ENCODE data around the gene CHCHD10. TPM values are rescaled to one million over a fixed set of nuclear protein-coding genes. Genes with fewer than 3 reads are reported as not detected.

Gene CHCHD10
- total RNA-seq, 1 experiment from 2014 or later: 117 TPM

DNA sequence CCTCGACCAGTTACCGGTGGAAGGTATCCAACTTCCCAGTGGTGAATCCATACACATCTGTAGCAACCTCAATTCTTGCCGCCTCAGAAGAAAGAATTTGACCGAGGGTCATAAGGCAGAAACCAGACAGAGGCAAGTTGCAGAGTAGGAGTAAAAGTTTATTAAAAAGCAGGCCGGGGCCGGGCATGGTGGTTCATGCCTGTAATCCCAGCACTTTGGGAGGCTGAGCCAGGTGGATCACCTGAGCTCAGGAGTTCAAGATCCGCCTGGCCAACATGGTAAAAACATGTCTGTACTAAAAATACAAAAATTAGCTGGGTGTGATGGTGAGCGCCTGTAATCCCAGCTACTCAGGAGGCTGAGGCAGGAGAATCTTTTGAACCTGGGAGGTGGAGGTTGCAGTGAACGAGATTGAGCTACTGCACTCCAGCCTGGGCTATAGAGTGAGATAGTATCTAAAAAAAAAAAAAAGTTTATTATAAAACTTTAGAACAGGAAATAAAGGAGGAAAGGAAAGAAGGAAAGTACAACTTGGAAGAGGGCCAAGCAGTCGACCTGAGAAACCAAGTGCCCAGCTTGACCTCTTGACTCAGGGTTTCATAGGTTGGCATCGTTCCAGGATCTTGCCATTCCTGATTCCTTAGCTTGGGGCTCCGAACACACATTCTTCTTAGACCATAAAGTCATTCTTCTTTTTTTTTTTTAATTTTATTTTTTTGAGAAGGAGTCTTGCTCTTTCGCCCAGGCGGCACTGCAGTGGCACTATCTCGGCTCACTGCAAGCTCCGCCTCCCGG lies 49.2 kb downstream of the CHCHD10 start:
- Histone ChIP-seq H3K4me1 (ENCODE audit: insufficient read depth, low read length, poor library complexity, severe bottlenecking) (peaks cover 4% of the 10 kb centered on the region), H3K27ac (ENCODE audit: low read depth, low read length, poor library complexity, severe bottlenecking) (no peak overlapping the region), H3K9me3 (ENCODE audit: low read depth, low read length, poor library complexity, severe bottlenecking) (no peaks in the 10 kb centered on the region), H3K27me3 (replicated peaks; ENCODE audit: insufficient read depth, low read depth, low read length, poor library complexity) (no peaks in the 10 kb centered on the region), H3K4me3 (ENCODE audit: low read depth, low read length, poor library complexity, severe bottlenecking) (no peak overlapping the region), H3K36me3 (ENCODE audit: insufficient read depth, low read length, poor library complexity, severe bottlenecking) (peaks cover 4% of the 10 kb centered on the region)
- no peak for DNase-seq (ENCODE audit: low spot score)
- intact Hi-C loops (cut with micrococcal nuclease; ENCODE audit: unreplicated experiment): no loop called here
- BruUV-seq (replicated peaks): no TSS peak
- ChIA-PET POLR2A (ENCODE audit: low non-redundant PET) (no interaction called here), CTCF (interaction anchor here (0.7 kb wide), 1 partner anchor 354 kb away, joined by 5 read pairs; no protein-coding TSS in a partner anchor)
- TF ChIP-seq CTCF (conservative IDR thresholded peaks at IDR 0.05; ENCODE audit: low read depth, low read length): no peak
- no peak for TF ChIP-seq EZH2 (IDR thresholded peaks at IDR 0.05; ENCODE audit: borderline replicate concordance, low read depth, low read length, poor library complexity, severe bottlenecking)

GRCh38 chr22:23716811-23717801 lies 50.7 kb downstream of the CHCHD10 start:
- Histone ChIP-seq H3K9me3 (ENCODE audit: low read depth, low read length, poor library complexity, severe bottlenecking) (no peaks in the 10 kb centered on the region), H3K4me3 (ENCODE audit: low read depth, low read length, poor library complexity, severe bottlenecking) (peak overlapping the region; percentile 89), H3K27ac (ENCODE audit: low read depth, low read length, poor library complexity, severe bottlenecking) (peak overlapping the region; percentile 84), H3K36me3 (ENCODE audit: insufficient read depth, low read length, poor library complexity, severe bottlenecking) (peaks cover 8% of the 10 kb centered on the region), H3K27me3 (replicated peaks; ENCODE audit: insufficient read depth, low read depth, low read length, poor library complexity) (no peaks in the 10 kb centered on the region), H3K4me1 (ENCODE audit: insufficient read depth, low read length, poor library complexity, severe bottlenecking) (peaks cover 4% of the 10 kb centered on the region)
- intact Hi-C loops (cut with micrococcal nuclease; ENCODE audit: unreplicated experiment): no loop called here
- no peak for TF ChIP-seq EZH2 (IDR thresholded peaks at IDR 0.05; ENCODE audit: borderline replicate concordance, low read depth, low read length, poor library complexity, severe bottlenecking)
- ChIA-PET POLR2A (ENCODE audit: low non-redundant PET) (interaction anchor here (0.6 kb wide), 1 partner anchor 70 kb away, joined by 3 read pairs; no protein-coding TSS in a partner anchor), CTCF (no interaction called here)
- peak; percentile 94 for DNase-seq (ENCODE audit: low spot score)
- TSS peak; percentile 50 for BruUV-seq (replicated peaks)

Other genes with a start within 250 kb of the CHCHD10 start
- gene IGLL1, start 187.7 kb downstream of the CHCHD10 start, total RNA-seq (2021): not detected in 2 replicates
- gene DRICH1, start 135.7 kb downstream of the CHCHD10 start, total RNA-seq (2021): 0.45 and 0.79 TPM in 2 replicates
- gene RGL4, start 77.0 kb downstream of the CHCHD10 start, total RNA-seq (2021): not detected in 2 replicates
- 9.6 and 9.7 TPM in 2 replicates for gene ZNF70, start 16.9 kb downstream of the CHCHD10 start, total RNA-seq (2021)
- gene VPREB3, start 13.5 kb downstream of the CHCHD10 start, total RNA-seq (2021): 0.74 and 0.88 TPM in 2 replicates
- gene C22orf15, start 5.0 kb downstream of the CHCHD10 start, total RNA-seq (2021): 2.0 and 2.2 TPM in 2 replicates
- 5.1 and 6.8 TPM in 2 replicates for gene MMP11, start 4.9 kb upstream of the CHCHD10 start, total RNA-seq (2021)
- gene SMARCB1, start 19.0 kb upstream of the CHCHD10 start, total RNA-seq (2021): 172 and 176 TPM in 2 replicates
- 1.5 and 2.0 TPM in 2 replicates for gene DERL3, start 71.0 kb upstream of the CHCHD10 start, total RNA-seq (2021)
- 4.9 and 6.2 TPM in 2 replicates for gene SLC2A11, start 89.9 kb upstream of the CHCHD10 start, total RNA-seq (2021)
- 802 and 864 TPM in 2 replicates for gene MIF, start 126.4 kb upstream of the CHCHD10 start, total RNA-seq (2021)
- 0.54 and 0.76 TPM in 2 replicates for gene GSTT2B, start 193.2 kb upstream of the CHCHD10 start, total RNA-seq (2021)
- gene DDTL, start 198.9 kb upstream of the CHCHD10 start, total RNA-seq (2021): not detected in 2 replicates
- gene DDT, start 206.5 kb upstream of the CHCHD10 start, total RNA-seq (2021): 102 and 108 TPM in 2 replicates
- gene GSTT2, start 212.2 kb upstream of the CHCHD10 start, total RNA-seq (2021): not detected in 2 replicates
- gene GSTT4, start 237.5 kb upstream of the CHCHD10 start, total RNA-seq (2021): not detected in 2 replicates
- 73.9 and 83.0 TPM in 2 replicates for gene CABIN1, start 243.3 kb upstream of the CHCHD10 start, total RNA-seq (2021)